HG03108 (cell line): ENCODE measurements around the gene AP3S2.
"Not testable (repeated sequence)": the region's sequence is repeated elsewhere in the genome, so short reads cannot be mapped to it uniquely, and the experiment has no call there.

ENCODE experiments used
- ATAC-seq: cut with Tn5 transposase; IDR thresholded peaks from one replicate; pipeline ENCODE4 v1.9.1; 2021; ENCODE audit warnings: moderate library complexity; ENCODE audit not compliant: unreplicated experiment

The AP3S2 gene

GRCh38 chr15:89836267-89837133 lies 57.3 kb downstream of the AP3S2 start:
- ATAC-seq = no peak

GRCh38 chr15:89835176-89835564 lies 58.6 kb downstream of the AP3S2 start:
- no peak for ATAC-seq

- not testable (repeated sequence) for ATAC-seq
Measured at GRCh38 chr15:89834465-89835175, 59.2 kb downstream of the AP3S2 start.

- ATAC-seq = no peak
Measured at GRCh38 chr15:89833966-89834365, 59.8 kb downstream of the AP3S2 start.

- ATAC-seq = no peak
Measured at GRCh38 chr15:89830639-89831038, 63.2 kb downstream of the AP3S2 start.

GRCh38 chr15:89829616-89830440 lies 64.0 kb downstream of the AP3S2 start:
- no peak for ATAC-seq

GRCh38 chr15:89829161-89829560 lies 64.6 kb downstream of the AP3S2 start:
- ATAC-seq = no peak

- ATAC-seq = no peak
Measured at GRCh38 chr15:89828281-89829145, 65.3 kb downstream of the AP3S2 start.

GRCh38 chr15:89827829-89828228 lies 66.0 kb downstream of the AP3S2 start:
- ATAC-seq = no peak

GRCh38 chr15:89826671-89827655 lies 66.8 kb downstream of the AP3S2 start:
- no peak for ATAC-seq

GRCh38 chr15:89825271-89825940 lies 68.4 kb downstream of the AP3S2 start:
- no peak for ATAC-seq

- ATAC-seq = no peak
Measured at GRCh38 chr15:89824607-89824867, 69.3 kb downstream of the AP3S2 start.

- no peak for ATAC-seq
Measured at GRCh38 chr15:89823836-89824606, 69.8 kb downstream of the AP3S2 start.

GRCh38 chr15:89822951-89823711 lies 70.7 kb downstream of the AP3S2 start:
- no peak for ATAC-seq

- no peak for ATAC-seq
Measured at GRCh38 chr15:89822611-89822950, 71.2 kb downstream of the AP3S2 start.

GRCh38 chr15:89822026-89822425 lies 71.8 kb downstream of the AP3S2 start:
- no peak for ATAC-seq
